HG03565 (cell line): ENCODE measurements around the gene OSBPL10.
"Not testable (repeated sequence)": the region's sequence is repeated elsewhere in the genome, so short reads cannot be mapped to it uniquely, and the experiment has no call there.

Source experiments
- ATAC-seq: cut with Tn5 transposase; IDR thresholded peaks from one replicate; pipeline ENCODE4 v1.9.1; 2021; ENCODE audit warnings: mild to moderate bottlenecking, moderate library complexity; ENCODE audit not compliant: unreplicated experiment

Gene OSBPL10

GRCh38 chr3:31721676-31722075 is 259.4 kb downstream of the OSBPL10 start:
- ATAC-seq: no peak

- ATAC-seq: no peak
Observed at GRCh38 chr3:31714495-31715280, 266.4 kb downstream of the OSBPL10 start.

GRCh38 chr3:31713816-31714215 is 267.2 kb downstream of the OSBPL10 start:
- no peak for ATAC-seq

- ATAC-seq: no peak
Observed at GRCh38 chr3:31710123-31710803, 270.8 kb downstream of the OSBPL10 start.

- no peak for ATAC-seq
Observed at GRCh38 chr3:31709526-31709925, 271.5 kb downstream of the OSBPL10 start.

GRCh38 chr3:31709005-31709404 is 272.1 kb downstream of the OSBPL10 start:
- ATAC-seq: no peak

- no peak for ATAC-seq
Observed at GRCh38 chr3:31707286-31707685, 273.8 kb downstream of the OSBPL10 start.

- no peak for ATAC-seq
Observed at GRCh38 chr3:31705736-31706135, 275.3 kb downstream of the OSBPL10 start.

- ATAC-seq: no peak
Observed at GRCh38 chr3:31704591-31705179, 276.4 kb downstream of the OSBPL10 start.

- ATAC-seq: no peak
Observed at GRCh38 chr3:31704156-31704555, 276.9 kb downstream of the OSBPL10 start.

- no peak for ATAC-seq
Observed at GRCh38 chr3:31701286-31701685, 279.8 kb downstream of the OSBPL10 start.

GRCh38 chr3:31699309-31699953 is 281.6 kb downstream of the OSBPL10 start:
- ATAC-seq: no peak

GRCh38 chr3:31696815-31697548 is 284.1 kb downstream of the OSBPL10 start:
- ATAC-seq: no peak

- ATAC-seq: no peak
Observed at GRCh38 chr3:31696009-31696297, 285.1 kb downstream of the OSBPL10 start.

- ATAC-seq: no peak
Observed at GRCh38 chr3:31695280-31696008, 285.6 kb downstream of the OSBPL10 start.

- no peak for ATAC-seq
Observed at GRCh38 chr3:31693346-31693745, 287.7 kb downstream of the OSBPL10 start.

GRCh38 chr3:31692751-31693150 is 288.3 kb downstream of the OSBPL10 start:
- no peak for ATAC-seq

- ATAC-seq: no peak
Observed at GRCh38 chr3:31690771-31691170, 290.3 kb downstream of the OSBPL10 start.

- ATAC-seq: not testable (repeated sequence)
Observed at GRCh38 chr3:31689523-31689922, 291.5 kb downstream of the OSBPL10 start.

GRCh38 chr3:31688984-31689383 is 292.1 kb downstream of the OSBPL10 start:
- no peak for ATAC-seq
